Eye (tissue), 1 donor: ENCODE data around the gene CACNA1I.

Experiments used
- DNase-seq: peaks from one replicate; pipeline ENCODE4 v3.0.0-alpha.2; 2015

CACNA1I gene

GRCh38 chr22:39678862-39679490 is 108.4 kb downstream of the CACNA1I start:
- no peak for DNase-seq

GRCh38 chr22:39679652-39680051 is 109.1 kb downstream of the CACNA1I start:
- DNase-seq, result no peak

DNA sequence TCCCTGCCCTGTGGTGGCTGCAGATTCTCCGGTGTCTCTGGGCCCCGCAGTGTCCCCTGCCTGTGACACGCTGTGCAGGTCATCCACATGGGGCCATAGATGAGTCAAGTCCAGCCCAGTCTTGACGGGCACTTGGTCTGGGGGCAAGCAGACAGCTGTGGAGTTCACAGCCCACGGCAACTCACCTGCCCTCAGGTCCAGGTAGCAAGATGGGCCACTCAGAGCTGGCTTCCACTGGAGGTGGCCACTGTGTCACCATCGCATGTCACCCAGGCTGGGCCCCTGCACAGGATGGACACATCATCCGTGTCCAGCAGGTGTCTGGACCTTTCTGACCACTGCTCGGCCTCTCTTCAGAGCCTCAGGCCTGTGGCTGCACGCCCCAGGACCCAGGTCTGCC is 109.9 kb downstream of the CACNA1I start:
- DNase-seq, result no peak

DNA sequence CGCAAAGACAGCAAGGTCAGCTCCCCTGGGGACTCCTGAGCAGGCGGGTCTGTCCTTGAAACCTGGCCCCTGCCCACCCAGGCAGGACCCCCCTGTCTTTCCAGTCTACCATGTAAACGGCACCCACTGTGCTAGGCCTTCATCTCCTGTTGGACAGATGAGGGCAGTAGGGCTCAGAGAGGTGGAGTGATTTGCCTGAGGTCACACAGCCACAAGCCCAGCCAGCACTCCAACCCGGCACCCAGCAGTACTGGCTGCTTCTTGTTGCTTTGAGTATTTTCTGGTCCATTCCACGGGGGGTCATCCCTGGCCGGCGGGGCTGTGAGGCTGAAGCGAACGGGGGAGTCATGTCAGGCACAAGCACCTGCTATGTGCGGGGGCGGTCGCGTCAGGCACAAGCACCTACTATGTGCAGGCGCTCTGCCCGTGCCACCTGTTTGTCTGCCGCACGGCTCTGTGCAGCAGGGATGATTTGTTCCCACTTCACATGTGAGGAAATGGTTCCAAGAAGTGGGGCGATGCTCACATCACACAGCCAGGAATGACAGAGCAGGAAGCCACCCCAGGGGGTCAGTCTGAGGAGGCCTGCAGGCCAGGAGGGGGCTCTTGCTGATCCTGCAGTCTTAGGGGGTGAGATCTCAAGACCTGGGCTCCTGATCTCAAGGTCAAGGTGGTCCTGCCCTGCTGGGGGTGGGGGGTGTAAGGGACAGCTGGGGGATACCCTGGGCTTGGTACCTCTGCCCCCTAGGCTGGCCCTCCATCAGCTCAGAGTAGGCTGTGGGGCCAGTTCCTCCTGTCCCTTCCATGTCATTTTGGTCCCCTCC is 110.7 kb downstream of the CACNA1I start:
- no peak for DNase-seq

GRCh38 chr22:39682994-39683393 is 112.4 kb downstream of the CACNA1I start:
- no peak for DNase-seq

- DNase-seq, result no peak
Measured at GRCh38 chr22:39683639-39684038, 113.1 kb downstream of the CACNA1I start.

DNA sequence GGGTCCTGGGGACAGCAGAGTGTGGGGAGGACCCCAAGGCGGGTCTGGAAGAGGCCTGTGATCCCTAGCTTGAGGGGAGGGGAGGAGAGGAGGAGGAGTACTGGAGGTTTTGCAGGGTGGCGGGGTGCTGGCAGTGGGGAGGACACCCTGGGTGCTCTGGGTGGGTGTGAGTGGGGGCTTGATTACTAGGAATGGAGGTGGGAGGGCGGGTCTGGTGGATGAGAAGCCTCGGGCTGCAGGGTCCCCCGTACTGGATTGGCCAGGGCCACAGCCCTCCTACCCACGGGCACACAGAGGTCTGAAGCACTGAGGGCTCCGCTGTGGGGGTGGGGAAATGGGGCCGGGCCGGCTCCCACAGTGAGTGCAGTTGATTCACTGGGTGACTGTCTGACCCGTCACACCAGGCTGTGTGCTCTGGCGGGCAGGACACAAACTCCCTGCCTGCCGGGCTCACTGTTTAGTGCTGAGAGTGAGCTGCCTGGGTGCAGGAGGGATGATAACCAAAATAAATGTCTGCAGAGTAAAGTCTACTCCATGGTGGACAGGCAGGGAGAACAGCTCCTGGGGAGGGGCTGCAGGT is 114.2 kb downstream of the CACNA1I start:
- no peak for DNase-seq

GRCh38 chr22:39685336-39686177 is 115.0 kb downstream of the CACNA1I start:
- peak; percentile 67 for DNase-seq

GRCh38 chr22:39686178-39686620 is 115.6 kb downstream of the CACNA1I start:
- no peak for DNase-seq

DNA sequence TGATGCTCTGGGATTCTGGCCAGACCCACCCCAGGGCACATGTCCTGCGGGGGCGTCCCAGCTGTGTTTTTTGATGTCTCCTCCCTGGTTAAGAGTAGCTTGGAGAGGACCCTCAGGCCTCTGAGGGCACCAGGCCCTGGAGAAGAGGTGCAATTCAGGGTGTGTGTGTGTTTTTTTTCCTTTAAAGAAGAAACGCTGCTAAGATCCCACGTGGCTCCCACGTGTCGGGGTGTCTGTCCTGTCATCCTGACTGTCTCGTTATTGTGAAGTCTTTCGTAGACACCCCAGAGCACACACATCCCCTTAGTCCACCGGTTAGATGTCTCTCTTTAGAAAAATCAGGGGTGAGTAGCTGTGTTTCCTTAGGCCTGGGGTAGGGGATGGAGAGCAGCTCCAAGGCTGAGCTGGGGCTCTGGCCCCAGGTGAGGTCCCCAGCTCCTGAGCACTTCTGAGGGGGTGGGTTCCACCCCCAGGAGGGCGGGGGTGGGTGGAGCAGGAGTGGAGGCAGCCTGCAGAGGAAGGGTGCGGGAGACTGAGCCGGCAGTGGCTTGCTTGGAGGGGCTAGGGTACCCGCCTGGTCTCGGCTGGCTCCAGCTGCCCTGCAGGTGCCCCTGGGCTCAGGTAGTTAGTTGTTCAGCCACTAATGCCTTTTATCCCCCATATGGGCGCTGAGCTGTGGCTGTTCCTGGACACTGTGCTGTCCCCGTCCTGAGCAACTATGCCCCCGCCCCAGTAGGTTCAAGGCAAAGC is 116.4 kb downstream of the CACNA1I start:
- no peak for DNase-seq

GRCh38 chr22:39688186-39688785 is 117.7 kb downstream of the CACNA1I start:
- DNase-seq, result peak; percentile 48

DNA sequence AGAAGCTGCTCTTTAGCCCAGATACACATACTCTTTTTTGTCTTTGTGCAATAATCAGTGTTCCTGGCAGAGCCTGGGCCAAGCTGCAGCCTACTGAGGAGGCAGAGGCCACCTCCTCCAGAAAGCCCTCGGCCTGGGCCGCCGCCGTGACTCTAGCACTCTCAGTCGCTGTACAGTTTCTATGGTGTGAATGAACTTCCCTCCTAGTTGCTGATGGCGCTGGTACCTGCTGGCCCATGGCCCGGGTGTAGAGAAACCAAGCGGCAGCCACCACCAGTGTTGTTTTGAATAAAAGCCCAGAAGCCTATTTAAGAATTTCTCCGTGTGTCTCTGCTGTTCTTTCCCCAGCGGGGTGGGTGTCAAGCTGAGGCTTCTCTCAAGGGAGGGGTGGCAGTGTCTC is 118.9 kb downstream of the CACNA1I start:
- no peak for DNase-seq

DNA sequence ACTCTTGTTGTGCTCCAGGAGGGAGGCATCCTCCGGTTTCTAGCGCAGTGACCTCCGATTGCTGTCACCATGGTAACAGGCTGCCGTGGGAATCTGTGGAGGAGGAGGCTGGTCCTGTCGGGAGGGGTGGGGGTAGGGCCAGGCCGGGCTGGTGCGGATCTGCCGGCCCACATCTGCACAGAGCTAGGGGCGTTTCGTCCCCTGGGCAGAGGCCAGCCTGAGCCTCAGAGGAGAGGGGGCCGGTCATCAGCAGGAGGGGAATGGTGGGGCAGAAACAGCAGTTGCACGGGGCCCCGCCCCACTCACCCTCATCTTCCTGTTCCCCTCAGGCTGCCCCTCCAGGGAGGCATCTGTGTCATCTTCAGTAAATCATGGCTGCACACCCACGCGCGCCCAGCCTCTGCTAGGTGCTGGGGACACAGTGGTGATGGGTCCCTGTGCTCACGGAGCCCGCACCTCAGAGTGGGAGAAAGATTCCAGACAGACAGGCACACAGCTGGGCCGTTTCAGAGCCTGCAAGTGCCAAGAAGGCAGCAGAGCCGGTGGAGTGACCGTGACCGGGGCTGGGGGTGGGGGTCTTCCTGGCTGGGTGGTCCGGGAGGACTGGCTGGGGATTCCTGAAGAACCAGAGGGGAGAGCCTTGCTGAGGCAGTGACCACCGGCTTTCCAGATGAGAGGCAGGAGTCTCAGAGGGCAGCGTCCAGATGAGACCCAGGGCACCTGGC is 120.5 kb downstream of the CACNA1I start:
- peak; percentile 88 for DNase-seq

DNA sequence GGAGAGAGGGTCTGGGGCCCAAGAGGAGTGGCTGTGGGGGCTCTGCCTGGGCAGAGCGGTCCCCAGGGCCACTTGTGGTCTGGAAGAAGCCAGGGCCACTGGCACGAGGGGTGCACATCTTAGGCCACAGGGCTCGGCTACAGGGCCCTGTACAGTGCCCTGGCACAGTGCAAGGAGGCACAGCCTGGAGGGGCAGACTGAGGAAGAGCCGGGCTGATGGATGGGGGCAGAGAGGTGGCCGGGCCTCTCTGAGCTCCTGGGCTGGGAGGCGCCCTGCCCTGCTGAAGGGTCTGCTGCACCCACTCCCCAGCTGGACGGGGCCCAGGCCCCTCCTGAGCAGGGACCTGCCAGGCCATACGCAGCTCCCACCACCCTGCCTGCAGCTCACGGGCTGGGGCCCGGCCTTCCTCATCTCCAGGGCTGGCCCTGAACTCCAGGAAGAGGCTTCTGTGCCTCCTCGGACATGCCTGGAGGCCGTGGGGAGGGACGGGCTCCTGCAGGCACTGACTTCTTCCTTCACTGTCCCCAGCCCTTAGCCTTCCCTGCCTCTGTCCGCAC is 123.5 kb downstream of the CACNA1I start:
- no peak for DNase-seq

DNA sequence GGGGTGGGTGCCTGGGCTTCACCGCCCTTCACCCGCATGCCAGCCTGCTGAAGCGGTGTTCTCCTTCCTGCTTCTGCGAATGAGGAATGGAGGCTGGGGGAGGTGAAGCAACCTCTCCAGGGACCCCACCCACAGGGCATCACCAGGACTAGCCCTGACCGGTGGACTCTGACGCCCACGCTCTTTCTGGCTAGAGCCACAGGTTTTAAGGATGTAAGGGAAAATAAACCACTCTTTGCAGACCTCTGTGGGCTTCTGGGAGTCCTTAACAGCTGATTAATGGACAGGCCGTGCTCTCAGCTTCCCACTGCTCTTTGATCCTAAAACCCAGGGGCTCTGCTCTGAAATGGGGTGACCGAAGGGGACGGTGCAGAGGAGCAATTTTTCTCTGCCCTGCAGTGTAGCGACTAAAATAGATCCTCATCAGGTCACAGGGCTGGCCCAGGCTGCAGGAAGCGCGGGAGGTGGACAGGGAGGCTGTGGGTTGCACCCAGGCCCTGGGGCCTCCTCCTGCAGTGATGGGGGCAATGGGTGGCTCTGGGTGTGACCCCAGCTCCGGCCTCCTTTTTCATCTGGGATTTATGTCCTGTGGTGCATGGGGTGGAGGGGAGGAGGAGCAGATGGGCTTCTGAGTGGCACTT is 127.4 kb downstream of the CACNA1I start:
- DNase-seq, result no peak

DNA sequence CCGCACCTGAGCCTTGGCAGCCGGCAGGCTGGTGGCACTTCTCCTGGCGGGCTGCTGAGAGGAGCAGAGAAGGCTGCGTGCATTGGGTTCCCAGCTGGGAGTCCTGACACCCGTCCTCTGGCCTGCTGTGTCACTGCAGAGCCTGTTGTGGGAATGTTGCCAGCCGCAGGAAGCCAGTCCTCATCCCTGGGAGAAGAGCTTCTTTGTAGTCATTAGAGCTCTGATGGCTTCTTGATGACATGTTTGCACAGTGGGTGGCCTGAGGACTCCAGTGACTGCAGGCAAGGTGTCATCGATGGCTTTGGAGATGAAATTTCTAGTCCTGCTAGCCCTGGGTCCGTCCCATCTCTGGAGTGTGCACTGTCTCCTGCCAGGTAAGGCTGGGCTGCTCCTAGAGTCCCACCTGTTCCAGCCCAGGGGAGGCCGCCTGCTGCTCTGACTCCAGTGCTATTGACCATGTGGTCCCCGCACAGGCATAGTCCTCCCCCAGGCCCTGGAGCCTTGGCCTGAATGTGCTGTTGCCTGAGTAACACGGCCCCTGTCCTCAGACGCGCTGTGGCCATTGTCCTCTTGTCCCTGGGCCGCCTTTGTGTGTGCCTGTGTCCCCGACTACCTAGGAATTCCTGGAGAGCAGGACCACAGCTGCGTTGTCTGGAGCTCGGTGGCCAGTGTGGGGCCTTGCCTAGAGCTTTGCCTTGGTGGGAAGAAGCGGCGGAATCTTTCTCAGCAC is 129.2 kb downstream of the CACNA1I start:
- DNase-seq, result peak; percentile 69

DNA sequence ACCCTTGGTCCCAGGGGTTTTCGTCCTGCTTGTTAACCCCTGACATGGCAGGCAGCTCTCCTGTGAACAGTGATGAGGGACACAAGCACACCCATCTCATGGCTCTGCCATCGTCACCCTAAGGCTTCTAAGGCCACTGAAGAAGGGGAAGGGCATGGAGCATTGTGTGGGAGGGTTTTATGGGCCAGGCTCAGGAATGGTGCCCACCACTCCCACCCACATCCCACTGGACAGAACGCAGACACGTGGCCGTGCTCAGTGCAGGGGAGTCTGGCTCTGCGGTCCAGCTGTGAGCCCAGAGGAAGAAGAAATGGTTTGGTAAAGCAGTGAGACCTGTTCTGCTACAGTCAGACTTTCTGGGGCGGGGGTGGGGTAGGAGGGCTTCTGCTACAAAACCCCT is 130.0 kb downstream of the CACNA1I start:
- DNase-seq, result no peak

DNA sequence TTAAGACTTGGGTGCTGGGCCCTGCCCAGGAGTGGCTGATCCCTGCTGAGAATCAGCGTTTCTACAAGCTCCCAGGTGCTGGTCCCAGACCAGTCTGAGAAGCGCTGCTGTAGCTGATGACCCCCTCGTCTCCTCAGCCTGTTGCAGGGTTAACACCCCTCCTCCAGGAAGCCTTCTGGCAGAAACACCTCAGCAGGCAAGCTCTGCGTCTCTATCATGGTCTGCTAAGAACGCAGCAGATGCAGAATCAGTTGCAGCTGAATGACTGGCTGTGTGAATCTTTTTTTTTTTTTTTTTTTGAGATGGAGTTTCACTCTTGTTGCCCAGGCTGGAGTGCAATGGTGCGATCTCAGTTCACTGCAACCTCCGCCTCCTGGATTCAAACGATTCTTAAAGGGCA is 132.5 kb downstream of the CACNA1I start:
- DNase-seq, result no peak

GRCh38 chr22:39703928-39704639 is 133.5 kb downstream of the CACNA1I start:
- DNase-seq, result peak; percentile 75
